SK-N-DZ (cell line): ENCODE results near the gene AVPR2.

ENCODE experiments used
- DNase-seq: peaks from one replicate; pipeline ENCODE4 v3.0.0-alpha.2; 2015; ENCODE audit warnings: low spot score

The AVPR2 gene

GRCh38 chrX:153931151-153931550 lies 26.7 kb downstream of the AVPR2 start:
- no peak for DNase-seq

DNA sequence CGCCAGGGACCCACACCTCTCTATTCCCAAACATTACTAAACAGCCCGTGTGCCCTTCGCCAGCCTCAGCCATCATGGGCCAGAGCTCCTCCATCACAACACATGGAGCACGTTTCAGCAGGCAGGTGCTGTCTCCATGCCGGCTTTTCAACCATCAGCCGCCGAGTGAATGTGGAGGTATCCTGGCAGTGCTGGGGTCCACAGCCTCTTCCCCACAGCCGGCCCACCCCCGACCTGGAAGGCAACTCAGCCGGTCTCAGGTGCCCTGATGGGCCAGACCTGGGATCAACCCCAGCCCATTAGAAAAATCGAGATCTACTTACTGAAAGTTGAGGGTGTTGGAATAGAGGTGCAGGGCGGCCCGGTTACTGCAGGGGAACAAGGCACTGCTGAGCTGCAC lies 27.3 kb downstream of the AVPR2 start:
- DNase-seq, result no peak

DNA sequence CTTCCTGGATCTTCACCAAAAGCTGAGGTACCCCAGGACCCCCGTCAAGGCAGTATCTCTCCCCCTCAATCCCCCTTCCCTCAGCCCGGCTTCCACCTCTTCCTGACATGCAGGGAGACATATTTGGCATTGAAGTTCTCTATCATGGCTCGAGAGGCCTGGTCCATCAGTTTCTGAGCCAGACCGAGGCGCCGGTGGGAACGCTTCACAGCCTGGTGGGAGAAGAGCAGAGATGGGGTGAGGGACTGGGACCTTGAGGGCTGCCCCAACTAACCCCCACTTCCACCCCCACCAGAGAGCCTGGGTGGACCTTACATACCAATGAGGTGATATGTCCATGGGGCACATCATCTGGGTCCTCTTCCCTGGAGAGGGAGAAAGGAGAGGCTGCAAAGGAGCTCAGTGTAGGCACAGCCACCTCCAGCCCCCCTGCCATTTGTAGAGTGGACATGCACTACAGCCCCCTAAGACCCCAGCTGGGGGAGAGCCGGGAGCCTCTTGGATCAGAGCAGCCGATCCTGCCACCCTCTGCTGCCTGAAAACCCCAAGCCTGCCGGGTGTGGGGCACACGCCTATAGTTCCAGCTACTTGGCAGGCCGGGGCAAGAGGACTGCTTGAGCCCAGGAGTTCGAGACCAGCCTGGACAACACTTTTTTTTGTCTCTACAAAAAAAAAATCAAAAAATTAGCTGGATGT lies 27.9 kb downstream of the AVPR2 start:
- DNase-seq, result no peak

- no peak for DNase-seq
Observed at GRCh38 chrX:153933748-153934147, 29.3 kb downstream of the AVPR2 start.

GRCh38 chrX:153934148-153934761 lies 29.8 kb downstream of the AVPR2 start:
- DNase-seq, result no peak

- peak; percentile 64 for DNase-seq
Observed at GRCh38 chrX:153934762-153935325, 30.4 kb downstream of the AVPR2 start, which contains the start of gene NAA10. NAA10 (minus strand) TSS chrX:153935037; CDS start chrX:153934904, 133 bp downstream.

DNA sequence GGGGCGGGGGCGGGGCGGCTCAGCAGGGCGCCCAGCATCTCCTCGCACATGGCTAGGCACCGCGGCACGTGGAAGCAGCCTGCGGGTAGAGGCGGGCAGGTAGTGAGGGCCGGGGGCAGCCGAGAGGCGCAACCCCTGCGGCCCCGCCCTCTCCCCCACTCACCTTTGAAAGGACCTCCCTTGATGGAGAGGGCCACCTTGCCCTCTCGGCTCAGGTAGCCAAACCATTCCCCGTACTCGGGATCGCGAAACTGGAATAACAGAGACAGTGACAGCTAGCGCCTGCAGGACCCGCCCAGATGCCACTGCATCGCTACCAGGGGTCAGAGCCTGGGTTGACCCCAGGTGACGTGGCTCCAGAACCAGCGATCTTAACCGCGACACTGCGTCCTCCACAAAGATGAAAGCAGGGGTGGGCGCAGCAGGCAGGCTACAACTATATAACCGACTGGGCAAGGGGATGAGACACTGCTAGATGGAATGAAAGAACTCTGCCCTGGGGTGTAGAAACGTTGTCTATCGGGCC lies 30.9 kb downstream of the AVPR2 start:
- DNase-seq, result no peak

GRCh38 chrX:153937056-153937455 lies 32.6 kb downstream of the AVPR2 start:
- no peak for DNase-seq

DNA sequence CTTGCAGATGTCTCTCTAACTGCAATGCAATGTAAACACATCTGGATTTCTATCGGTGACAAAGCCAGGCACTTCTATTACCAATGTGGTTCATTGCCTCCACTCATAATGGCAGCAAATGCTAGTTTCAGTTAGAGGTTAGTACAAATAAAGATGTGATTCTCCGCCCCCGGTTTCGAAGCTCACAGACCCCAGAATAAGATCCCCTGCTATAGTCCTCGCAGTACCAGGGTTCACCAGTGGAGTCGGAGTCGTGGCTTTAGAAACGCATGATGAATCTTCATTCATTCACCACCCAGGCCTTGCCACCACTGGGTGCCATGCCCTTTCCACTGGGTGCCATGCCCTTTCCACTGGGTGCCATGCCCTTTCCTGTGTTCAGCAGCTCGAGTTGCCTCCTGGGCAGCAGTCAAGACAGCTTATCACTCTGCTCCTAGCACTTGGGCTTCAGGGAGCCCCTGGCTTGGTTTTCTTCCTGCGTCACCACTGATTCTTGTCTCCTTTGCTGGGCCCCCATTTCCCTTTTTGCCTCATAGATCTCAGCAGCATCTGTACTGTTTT lies 33.8 kb downstream of the AVPR2 start:
- no peak for DNase-seq

GRCh38 chrX:153939573-153939972 lies 35.1 kb downstream of the AVPR2 start:
- DNase-seq, result no peak

- no peak for DNase-seq
Observed at GRCh38 chrX:153941336-153942252, 37.1 kb downstream of the AVPR2 start.

DNA sequence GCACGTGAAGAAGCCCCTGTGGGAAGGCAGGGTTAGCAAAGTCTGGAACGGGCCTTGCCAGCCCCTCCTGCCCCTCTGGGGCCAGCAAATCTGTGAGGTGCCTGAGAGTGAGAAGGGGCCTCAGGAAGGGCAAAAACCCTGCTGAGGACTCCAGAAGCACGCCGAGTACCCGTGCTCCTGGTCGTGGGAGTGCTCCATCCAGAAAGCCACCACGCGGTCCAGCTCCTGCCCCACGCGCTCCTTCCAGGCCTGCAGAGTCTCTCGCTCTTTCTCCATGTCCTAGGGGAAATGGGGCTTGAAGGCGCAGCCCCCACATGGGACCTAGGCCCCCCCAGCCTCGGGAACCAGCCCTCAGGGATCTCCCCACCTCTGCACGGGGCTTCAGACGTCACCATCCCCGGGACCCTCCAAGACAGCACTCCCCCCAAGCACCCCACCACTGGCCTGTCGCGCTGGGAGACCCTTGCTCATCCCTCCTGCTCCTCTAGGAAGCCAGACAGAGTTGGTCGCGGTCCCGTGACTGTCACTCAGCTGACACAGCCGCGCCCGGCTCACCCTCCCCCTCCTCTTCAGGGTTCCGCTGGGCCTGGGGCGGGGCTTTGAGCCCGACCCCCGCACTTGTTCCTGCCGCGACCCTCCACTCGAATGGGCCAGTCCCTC lies 39.8 kb downstream of the AVPR2 start, which contains the start of gene RENBP:
Gene RENBP, minus strand, starts transcription at position 504 of the 660 bp plus-strand sequence. Its CDS starts 33 bp downstream, at position 471.
- peak; percentile 57 for DNase-seq

GRCh38 chrX:153944800-153945150 lies 40.3 kb downstream of the AVPR2 start:
- no peak for DNase-seq

GRCh38 chrX:153945956-153946943 lies 41.8 kb downstream of the AVPR2 start:
- no peak for DNase-seq

DNA sequence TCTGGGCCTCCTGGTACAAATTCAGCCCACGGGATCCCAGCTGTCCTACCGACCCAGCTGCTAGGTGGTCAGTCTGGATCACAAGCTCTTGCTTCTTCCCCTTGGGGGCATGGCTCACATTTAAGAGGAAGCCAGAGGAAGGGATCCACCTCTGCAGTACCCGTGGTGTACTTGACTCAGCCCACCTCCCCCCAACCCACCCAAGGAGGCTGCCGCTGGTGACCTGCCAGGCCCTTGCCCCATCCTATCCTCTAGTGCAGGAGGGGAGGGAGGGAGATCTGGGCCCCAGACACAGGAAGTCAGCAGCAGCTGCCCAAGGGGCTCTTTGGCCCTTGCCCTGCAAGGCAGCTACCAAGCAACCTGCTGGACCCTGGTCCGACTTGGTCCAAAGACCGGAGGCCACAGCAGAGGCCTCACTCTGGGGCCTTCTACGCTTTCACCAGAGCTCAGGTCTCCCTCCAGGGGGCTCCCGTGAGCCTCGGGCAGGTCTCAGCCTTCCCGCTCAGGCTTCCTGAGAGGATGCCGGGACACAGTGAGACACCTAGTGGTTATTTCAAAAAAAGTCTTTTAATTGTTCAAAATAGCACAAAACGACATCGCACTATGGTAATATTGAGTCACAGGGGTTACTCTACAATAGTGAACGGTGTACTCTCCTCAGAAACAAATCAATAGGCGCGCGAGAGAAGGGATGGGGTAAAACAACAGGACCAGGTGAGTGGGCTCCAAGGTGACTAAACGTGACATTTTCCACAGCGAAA lies 42.7 kb downstream of the AVPR2 start:
- peak; percentile 83 for DNase-seq

GRCh38 chrX:153948002-153948466 lies 43.6 kb downstream of the AVPR2 start:
- no peak for DNase-seq

DNA sequence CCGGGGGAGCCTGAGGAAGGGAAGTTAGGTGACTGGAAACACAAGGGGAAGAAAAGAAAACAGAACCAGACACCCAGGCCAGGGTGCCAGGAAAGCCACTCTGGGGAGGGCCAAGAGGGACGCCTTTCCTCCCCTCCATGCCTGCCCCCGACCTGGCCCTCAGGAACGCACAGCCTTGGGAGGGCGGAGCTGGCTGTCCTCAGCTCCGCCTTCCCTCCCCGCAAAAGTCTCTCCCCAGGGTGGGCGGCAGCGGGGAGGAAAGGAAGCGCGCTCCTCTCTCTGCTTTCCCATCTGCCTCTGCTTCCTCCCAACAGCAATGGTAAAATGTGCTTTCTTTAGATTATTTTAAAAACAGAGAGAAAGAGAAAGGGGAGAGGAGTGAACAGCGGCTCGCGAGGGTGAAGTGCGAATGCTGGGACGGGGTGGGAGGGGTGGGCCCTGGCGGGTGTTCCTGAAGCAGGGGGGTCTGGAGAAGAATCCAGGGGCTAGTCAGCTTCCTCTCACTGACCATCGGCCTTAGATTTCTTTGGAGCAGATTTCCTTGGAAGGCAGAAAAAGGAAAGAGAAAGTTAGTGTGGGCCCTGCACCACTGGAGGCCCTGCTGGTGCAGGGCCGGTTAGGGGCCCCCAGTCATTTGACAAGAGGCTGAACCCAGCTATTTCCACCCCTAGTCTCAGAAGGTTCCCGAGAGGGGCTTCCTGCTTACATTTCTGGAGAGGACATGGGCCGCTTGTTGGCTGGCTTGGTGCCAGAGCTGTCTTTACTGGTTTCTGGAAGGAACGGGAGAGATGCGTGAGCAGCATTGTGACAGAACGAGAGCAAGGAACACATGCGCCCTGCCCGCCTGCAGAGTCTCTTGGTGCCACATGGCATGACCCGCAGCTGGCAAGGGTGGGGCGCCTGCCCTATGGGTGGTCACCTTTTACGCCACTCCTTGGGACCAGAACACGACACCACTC lies 44.7 kb downstream of the AVPR2 start:
- DNase-seq, result no peak
